HepG2 (cell line): ENCODE results near the gene DMGDH. TPM values are rescaled to one million over a fixed set of nuclear protein-coding genes. Genes with fewer than 3 reads are reported as not detected.

Experiments used
- CEBPB ChIP-seq: IDR thresholded peaks from 2 replicates; pipeline ENCODE4 v1.6.1; 2011; ENCODE audit warnings: low read depth, low read length, improper control_type of control experiment, borderline replicate concordance
- CEBPG ChIP-seq: IDR thresholded peaks from 2 replicates; pipeline ENCODE4 v1.6.1; 2016
- HOXA7 ChIP-seq: sonication (generic); formaldehyde crosslinking; IDR thresholded peaks from 2 replicates; pipeline ENCODE4 v1.8.1; 2022; ENCODE audit warnings: mild to moderate bottlenecking, missing genetic modification reagents, moderate library complexity
- HOXD1 ChIP-seq: sonication (generic); formaldehyde crosslinking; IDR thresholded peaks from 2 replicates; pipeline ENCODE4 v1.5.0; 2020; ENCODE audit warnings: missing genetic modification reagents
- MIER3 ChIP-seq: IDR thresholded peaks from 2 replicates; pipeline ENCODE4 v1.6.1; 2016; ENCODE audit warnings: missing compliant biosample characterization, borderline replicate concordance
- RCOR2 ChIP-seq: IDR thresholded peaks from 2 replicates; pipeline ENCODE4 v1.6.1; 2016; ENCODE audit warnings: missing biosample characterization, missing genetic modification reagents
- ZBTB20 ChIP-seq: sonication (generic); formaldehyde crosslinking; IDR thresholded peaks from 2 replicates; pipeline ENCODE4 v1.8.1; 2023; ENCODE audit warnings: missing genetic modification reagents, low read depth, mild to moderate bottlenecking, borderline replicate concordance
- ZNF207 ChIP-seq: fragments of 450-650 bp; IDR thresholded peaks from 2 replicates; pipeline ENCODE4 v1.6.1; 2016; ENCODE audit warnings: antibody characterized with exemption, borderline replicate concordance
- polyA plus RNA-seq, 8 experiments: library from polyadenylated mRNA; depleted of rRNA in 3 of 8; stranded (reverse) in 7 of 8; unstranded in 1 of 8; fragments of >200 nt; fragmentation: Illumina TruSeq in 4 of 8; extraction: Trizol in 4 of 8; gene quantifications; 2 replicates each; pipeline versions ENCODE4 v1.2.1 to v1.2.3, GENCODE V29; 2011 to 2016; ENCODE audit warnings: low read depth in 4 of 8, missing spikeins in 1 of 8, mixed read lengths in 1 of 8; ENCODE audit not compliant: insufficient read depth in 1 of 8
- total RNA-seq, 5 experiments: library from RNA; depleted of rRNA; stranded (reverse); fragments of >200 nt; fragmentation: Illumina TruSeq; extraction: Trizol; gene quantifications; 2 replicates each; pipeline ENCODE4 v1.2.3, GENCODE V29; 2016; ENCODE audit warnings: low read depth in 1 of 5
- TF ChIP-seq, protein P1 (sequence below): sonication (generic); formaldehyde crosslinking; IDR thresholded peaks from 2 replicates; pipeline ENCODE4 v1.9.0; 2021; ENCODE audit warnings: mild to moderate bottlenecking, missing genetic modification reagents
- TF ChIP-seq, protein P2 (sequence below): sonication (generic); formaldehyde crosslinking; IDR thresholded peaks from 2 replicates; pipeline ENCODE4 v1.4.0; 2020; ENCODE audit warnings: missing genetic modification reagents
- TF ChIP-seq, protein P3 (sequence below): sonication (generic); formaldehyde crosslinking; conservative IDR thresholded peaks from 2 replicates; pipeline ENCODE4 v1.4.0; 2020; ENCODE audit warnings: mild to moderate bottlenecking, missing genetic modification reagents, moderate library complexity
- TF ChIP-seq, protein P4 (sequence below): sonication (generic); formaldehyde crosslinking; IDR thresholded peaks from 2 replicates; pipeline ENCODE4 v1.4.0; 2020; ENCODE audit warnings: mild to moderate bottlenecking, missing genetic modification reagents

DMGDH gene
- total and polyA plus RNA-seq, 2 of the 13 experiments (the other 11 are each of a cell fraction or from before 2014, with no cell fraction given), result 3.6 to 7.9 TPM

- TF ChIP-seq, protein P1, sequence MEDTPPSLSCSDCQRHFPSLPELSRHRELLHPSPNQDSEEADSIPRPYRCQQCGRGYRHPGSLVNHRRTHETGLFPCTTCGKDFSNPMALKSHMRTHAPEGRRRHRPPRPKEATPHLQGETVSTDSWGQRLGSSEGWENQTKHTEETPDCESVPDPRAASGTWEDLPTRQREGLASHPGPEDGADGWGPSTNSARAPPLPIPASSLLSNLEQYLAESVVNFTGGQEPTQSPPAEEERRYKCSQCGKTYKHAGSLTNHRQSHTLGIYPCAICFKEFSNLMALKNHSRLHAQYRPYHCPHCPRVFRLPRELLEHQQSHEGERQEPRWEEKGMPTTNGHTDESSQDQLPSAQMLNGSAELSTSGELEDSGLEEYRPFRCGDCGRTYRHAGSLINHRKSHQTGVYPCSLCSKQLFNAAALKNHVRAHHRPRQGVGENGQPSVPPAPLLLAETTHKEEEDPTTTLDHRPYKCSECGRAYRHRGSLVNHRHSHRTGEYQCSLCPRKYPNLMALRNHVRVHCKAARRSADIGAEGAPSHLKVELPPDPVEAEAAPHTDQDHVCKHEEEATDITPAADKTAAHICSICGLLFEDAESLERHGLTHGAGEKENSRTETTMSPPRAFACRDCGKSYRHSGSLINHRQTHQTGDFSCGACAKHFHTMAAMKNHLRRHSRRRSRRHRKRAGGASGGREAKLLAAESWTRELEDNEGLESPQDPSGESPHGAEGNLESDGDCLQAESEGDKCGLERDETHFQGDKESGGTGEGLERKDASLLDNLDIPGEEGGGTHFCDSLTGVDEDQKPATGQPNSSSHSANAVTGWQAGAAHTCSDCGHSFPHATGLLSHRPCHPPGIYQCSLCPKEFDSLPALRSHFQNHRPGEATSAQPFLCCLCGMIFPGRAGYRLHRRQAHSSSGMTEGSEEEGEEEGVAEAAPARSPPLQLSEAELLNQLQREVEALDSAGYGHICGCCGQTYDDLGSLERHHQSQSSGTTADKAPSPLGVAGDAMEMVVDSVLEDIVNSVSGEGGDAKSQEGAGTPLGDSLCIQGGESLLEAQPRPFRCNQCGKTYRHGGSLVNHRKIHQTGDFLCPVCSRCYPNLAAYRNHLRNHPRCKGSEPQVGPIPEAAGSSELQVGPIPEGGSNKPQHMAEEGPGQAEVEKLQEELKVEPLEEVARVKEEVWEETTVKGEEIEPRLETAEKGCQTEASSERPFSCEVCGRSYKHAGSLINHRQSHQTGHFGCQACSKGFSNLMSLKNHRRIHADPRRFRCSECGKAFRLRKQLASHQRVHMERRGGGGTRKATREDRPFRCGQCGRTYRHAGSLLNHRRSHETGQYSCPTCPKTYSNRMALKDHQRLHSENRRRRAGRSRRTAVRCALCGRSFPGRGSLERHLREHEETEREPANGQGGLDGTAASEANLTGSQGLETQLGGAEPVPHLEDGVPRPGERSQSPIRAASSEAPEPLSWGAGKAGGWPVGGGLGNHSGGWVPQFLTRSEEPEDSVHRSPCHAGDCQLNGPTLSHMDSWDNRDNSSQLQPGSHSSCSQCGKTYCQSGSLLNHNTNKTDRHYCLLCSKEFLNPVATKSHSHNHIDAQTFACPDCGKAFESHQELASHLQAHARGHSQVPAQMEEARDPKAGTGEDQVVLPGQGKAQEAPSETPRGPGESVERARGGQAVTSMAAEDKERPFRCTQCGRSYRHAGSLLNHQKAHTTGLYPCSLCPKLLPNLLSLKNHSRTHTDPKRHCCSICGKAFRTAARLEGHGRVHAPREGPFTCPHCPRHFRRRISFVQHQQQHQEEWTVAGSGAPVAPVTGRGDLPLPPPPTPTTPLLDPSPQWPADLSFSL, result no peak
- TF ChIP-seq, protein P2, sequence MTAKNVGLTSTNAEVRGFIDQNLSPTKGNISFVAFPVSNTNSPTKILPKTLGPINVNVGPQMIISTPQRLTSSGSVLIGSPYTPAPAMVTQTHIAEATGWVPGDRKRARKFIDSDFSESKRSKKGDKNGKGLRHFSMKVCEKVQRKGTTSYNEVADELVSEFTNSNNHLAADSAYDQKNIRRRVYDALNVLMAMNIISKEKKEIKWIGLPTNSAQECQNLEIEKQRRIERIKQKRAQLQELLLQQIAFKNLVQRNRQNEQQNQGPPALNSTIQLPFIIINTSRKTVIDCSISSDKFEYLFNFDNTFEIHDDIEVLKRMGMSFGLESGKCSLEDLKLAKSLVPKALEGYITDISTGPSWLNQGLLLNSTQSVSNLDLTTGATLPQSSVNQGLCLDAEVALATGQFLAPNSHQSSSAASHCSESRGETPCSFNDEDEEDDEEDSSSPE, result no peak
- TF ChIP-seq, protein P3, sequence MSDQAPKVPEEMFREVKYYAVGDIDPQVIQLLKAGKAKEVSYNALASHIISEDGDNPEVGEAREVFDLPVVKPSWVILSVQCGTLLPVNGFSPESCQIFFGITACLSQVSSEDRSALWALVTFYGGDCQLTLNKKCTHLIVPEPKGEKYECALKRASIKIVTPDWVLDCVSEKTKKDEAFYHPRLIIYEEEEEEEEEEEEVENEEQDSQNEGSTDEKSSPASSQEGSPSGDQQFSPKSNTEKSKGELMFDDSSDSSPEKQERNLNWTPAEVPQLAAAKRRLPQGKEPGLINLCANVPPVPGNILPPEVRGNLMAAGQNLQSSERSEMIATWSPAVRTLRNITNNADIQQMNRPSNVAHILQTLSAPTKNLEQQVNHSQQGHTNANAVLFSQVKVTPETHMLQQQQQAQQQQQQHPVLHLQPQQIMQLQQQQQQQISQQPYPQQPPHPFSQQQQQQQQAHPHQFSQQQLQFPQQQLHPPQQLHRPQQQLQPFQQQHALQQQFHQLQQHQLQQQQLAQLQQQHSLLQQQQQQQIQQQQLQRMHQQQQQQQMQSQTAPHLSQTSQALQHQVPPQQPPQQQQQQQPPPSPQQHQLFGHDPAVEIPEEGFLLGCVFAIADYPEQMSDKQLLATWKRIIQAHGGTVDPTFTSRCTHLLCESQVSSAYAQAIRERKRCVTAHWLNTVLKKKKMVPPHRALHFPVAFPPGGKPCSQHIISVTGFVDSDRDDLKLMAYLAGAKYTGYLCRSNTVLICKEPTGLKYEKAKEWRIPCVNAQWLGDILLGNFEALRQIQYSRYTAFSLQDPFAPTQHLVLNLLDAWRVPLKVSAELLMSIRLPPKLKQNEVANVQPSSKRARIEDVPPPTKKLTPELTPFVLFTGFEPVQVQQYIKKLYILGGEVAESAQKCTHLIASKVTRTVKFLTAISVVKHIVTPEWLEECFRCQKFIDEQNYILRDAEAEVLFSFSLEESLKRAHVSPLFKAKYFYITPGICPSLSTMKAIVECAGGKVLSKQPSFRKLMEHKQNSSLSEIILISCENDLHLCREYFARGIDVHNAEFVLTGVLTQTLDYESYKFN (CRISPR knock-in tag), result peak; percentile 93
- TF ChIP-seq CEBPG (CRISPR knock-in tag) (peak; percentile 74), RCOR2 (CRISPR knock-in tag) (no peak), HOXD1 (CRISPR knock-in tag) (no peak), MIER3 (CRISPR knock-in tag) (peak; percentile 40; the same call in 1 of the 2 replicates), ZBTB20 (CRISPR knock-in tag) (no peak), HOXA7 (CRISPR knock-in tag) (no peak), CEBPB (peak; percentile 62; the same call in 1 of the 2 replicates), ZNF207 (no peak)
- TF ChIP-seq, protein P4, sequence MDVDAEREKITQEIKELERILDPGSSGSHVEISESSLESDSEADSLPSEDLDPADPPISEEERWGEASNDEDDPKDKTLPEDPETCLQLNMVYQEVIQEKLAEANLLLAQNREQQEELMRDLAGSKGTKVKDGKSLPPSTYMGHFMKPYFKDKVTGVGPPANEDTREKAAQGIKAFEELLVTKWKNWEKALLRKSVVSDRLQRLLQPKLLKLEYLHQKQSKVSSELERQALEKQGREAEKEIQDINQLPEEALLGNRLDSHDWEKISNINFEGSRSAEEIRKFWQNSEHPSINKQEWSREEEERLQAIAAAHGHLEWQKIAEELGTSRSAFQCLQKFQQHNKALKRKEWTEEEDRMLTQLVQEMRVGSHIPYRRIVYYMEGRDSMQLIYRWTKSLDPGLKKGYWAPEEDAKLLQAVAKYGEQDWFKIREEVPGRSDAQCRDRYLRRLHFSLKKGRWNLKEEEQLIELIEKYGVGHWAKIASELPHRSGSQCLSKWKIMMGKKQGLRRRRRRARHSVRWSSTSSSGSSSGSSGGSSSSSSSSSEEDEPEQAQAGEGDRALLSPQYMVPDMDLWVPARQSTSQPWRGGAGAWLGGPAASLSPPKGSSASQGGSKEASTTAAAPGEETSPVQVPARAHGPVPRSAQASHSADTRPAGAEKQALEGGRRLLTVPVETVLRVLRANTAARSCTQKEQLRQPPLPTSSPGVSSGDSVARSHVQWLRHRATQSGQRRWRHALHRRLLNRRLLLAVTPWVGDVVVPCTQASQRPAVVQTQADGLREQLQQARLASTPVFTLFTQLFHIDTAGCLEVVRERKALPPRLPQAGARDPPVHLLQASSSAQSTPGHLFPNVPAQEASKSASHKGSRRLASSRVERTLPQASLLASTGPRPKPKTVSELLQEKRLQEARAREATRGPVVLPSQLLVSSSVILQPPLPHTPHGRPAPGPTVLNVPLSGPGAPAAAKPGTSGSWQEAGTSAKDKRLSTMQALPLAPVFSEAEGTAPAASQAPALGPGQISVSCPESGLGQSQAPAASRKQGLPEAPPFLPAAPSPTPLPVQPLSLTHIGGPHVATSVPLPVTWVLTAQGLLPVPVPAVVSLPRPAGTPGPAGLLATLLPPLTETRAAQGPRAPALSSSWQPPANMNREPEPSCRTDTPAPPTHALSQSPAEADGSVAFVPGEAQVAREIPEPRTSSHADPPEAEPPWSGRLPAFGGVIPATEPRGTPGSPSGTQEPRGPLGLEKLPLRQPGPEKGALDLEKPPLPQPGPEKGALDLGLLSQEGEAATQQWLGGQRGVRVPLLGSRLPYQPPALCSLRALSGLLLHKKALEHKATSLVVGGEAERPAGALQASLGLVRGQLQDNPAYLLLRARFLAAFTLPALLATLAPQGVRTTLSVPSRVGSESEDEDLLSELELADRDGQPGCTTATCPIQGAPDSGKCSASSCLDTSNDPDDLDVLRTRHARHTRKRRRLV, result no peak
Observed at GRCh38 chr5:79030663-79031484, 38.6 kb downstream of the DMGDH start (continued).
